Measurements from ENCODE around the gene LAMA5. TPM values are rescaled to one million over a fixed set of nuclear protein-coding genes. Genes with fewer than 3 reads are reported as not detected.

The LAMA5 gene
- polyA plus RNA-seq, 2 of the 4 experiments (the other 2 are of a cell fraction), result 20.4 to 196 TPM

DNA sequence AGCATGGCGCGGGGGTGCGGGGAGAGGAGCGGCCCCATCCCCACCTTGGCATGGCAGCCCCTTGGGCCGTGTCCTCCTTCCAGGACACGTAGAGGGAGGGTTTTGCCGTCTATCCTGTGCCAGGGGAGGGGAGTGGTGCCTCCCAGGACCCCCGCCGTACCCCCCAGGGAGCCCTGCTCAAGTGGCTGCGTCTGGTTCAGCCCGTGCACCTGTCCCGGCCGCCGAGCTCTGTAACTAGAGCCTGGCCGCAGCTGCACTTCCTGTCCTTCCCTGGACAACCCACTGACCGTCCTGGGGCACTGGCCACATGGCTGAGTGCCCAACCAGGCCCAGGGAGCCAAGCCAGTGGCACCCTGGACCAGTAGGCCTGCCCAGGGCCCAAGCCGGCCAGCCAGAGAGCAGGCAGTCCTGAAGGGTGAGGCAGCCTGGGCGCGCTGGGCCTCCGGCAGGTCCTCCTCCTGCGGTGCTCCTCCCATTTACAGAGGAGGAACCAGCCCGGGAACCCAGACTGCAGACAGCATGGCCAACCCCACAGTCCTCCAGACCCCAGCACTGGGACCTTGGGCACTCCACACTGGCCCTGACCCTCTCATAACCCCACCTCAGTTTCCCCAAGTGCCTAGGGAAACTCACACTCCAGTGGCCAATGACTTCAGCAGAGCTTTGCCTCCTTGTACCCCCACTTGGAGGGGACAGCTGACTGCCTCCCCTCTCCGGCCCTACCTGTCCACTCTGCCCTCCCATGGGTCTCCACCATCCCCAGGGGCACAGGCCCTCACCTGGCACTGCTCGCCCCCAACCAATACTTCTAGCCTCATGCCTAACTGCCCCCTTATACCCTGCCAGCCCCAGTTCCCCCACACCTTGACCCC is 8.7 kb downstream of the LAMA5 start (continued):
- TF ChIP-seq PHF8 (IDR thresholded peaks at IDR 0.05; ENCODE audit: borderline replicate concordance, low read depth) (no peak), NPAS2 (CRISPR knock-in tag; IDR thresholded peaks at IDR 0.05; ENCODE audit: borderline replicate concordance) (no peak), HOXB13 (CRISPR knock-in tag; IDR thresholded peaks at IDR 0.05; ENCODE audit: low read depth) (peak; percentile 88), HOXA7 (CRISPR knock-in tag; IDR thresholded peaks at IDR 0.05) (0 out of 2 replicates have a peak, but pooled peaks have one; percentile 23), HOXB5 (CRISPR knock-in tag; IDR thresholded peaks at IDR 0.05) (peak; percentile 36; the same call in 1 of the 2 replicates), JUNB (IDR thresholded peaks at IDR 0.05) (no peak), CBX8 (IDR thresholded peaks at IDR 0.05) (no peak), NFE2L2 (conservative IDR thresholded peaks at IDR 0.05; ENCODE audit: low read length) (no peak), CHD2 (IDR thresholded peaks at IDR 0.05; ENCODE audit: low read length, partially characterized antibody) (no peak), FOSB (CRISPR knock-in tag; IDR thresholded peaks at IDR 0.05) (0 out of 2 replicates have a peak, but pooled peaks have one; percentile 43), ZFP36 (IDR thresholded peaks at IDR 0.05; ENCODE audit: borderline replicate concordance, partially characterized antibody) (no peak)
- TF ChIP-seq, protein P1, sequence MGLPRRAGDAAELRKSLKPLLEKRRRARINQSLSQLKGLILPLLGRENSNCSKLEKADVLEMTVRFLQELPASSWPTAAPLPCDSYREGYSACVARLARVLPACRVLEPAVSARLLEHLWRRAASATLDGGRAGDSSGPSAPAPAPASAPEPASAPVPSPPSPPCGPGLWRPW (IDR thresholded peaks at IDR 0.05), result no peak
- TF ChIP-seq, protein P2, sequence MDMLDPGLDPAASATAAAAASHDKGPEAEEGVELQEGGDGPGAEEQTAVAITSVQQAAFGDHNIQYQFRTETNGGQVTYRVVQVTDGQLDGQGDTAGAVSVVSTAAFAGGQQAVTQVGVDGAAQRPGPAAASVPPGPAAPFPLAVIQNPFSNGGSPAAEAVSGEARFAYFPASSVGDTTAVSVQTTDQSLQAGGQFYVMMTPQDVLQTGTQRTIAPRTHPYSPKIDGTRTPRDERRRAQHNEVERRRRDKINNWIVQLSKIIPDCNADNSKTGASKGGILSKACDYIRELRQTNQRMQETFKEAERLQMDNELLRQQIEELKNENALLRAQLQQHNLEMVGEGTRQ (IDR thresholded peaks at IDR 0.05), result no peak

DNA sequence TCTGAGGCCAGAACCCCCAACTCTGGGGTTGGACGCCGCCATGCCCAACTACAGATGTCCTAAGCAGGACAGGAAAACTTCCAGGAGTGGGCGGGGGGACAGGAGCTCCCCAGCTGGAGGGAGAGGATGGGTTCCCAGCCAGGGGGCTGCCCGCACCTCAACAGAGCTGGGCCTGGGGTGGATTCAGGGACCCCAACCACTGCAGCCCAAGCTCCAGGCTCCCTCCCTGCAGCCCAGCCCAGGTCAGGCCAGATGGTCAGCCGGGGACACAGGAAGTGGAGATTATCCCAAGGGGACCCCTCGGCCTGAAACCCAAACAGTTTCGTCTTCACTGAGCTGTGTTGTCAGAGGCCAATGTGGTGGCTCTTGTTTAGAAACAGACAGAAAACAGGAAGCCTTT is 9.4 kb downstream of the LAMA5 start:
- TF ChIP-seq CHD2 (IDR thresholded peaks at IDR 0.05; ENCODE audit: low read length, partially characterized antibody) (no peak), MAZ (IDR thresholded peaks at IDR 0.05; ENCODE audit: borderline replicate concordance, low read depth, low read length) (no peak), HOXB13 (CRISPR knock-in tag; IDR thresholded peaks at IDR 0.05; ENCODE audit: low read depth) (no peak), EHMT2 (IDR thresholded peaks at IDR 0.05; ENCODE audit: low read depth) (no peak), SREBF2 (IDR thresholded peaks at IDR 0.05) (no peak), TP53 (CRISPR knock-in tag; IDR thresholded peaks at IDR 0.05) (no peak), RCOR1 (IDR thresholded peaks at IDR 0.05; ENCODE audit: low read depth, low read length) (no peak), RAD21 (conservative IDR thresholded peaks at IDR 0.05 in 1 of 2, IDR thresholded peaks at IDR 0.05 in 1 of 2) (no peak), ZSCAN20 (CRISPR knock-in tag; IDR thresholded peaks at IDR 0.05) (no peak), FOXS1 (CRISPR knock-in tag; IDR thresholded peaks at IDR 0.05) (no peak), FOSL2 (IDR thresholded peaks at IDR 0.05) (no peak), FOSL2 (CRISPR knock-in tag; IDR thresholded peaks at IDR 0.05) (no peak), POLR2AphosphoS2 (conservative IDR thresholded peaks at IDR 0.05; ENCODE audit: low read length) (no peak), MAFK (IDR thresholded peaks at IDR 0.05; ENCODE audit: partially characterized antibody) (no peak), SMC3 (IDR thresholded peaks at IDR 0.05) (no peak)
- TF ChIP-seq, protein P3, sequence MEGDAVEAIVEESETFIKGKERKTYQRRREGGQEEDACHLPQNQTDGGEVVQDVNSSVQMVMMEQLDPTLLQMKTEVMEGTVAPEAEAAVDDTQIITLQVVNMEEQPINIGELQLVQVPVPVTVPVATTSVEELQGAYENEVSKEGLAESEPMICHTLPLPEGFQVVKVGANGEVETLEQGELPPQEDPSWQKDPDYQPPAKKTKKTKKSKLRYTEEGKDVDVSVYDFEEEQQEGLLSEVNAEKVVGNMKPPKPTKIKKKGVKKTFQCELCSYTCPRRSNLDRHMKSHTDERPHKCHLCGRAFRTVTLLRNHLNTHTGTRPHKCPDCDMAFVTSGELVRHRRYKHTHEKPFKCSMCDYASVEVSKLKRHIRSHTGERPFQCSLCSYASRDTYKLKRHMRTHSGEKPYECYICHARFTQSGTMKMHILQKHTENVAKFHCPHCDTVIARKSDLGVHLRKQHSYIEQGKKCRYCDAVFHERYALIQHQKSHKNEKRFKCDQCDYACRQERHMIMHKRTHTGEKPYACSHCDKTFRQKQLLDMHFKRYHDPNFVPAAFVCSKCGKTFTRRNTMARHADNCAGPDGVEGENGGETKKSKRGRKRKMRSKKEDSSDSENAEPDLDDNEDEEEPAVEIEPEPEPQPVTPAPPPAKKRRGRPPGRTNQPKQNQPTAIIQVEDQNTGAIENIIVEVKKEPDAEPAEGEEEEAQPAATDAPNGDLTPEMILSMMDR (IDR thresholded peaks at IDR 0.05), result no peak
- TF ChIP-seq, protein P4, sequence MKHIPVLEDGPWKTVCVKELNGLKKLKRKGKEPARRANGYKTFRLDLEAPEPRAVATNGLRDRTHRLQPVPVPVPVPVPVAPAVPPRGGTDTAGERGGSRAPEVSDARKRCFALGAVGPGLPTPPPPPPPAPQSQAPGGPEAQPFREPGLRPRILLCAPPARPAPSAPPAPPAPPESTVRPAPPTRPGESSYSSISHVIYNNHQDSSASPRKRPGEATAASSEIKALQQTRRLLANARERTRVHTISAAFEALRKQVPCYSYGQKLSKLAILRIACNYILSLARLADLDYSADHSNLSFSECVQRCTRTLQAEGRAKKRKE (CRISPR knock-in tag; IDR thresholded peaks at IDR 0.05; ENCODE audit: low read depth), result no peak
- TF ChIP-seq, protein P5, sequence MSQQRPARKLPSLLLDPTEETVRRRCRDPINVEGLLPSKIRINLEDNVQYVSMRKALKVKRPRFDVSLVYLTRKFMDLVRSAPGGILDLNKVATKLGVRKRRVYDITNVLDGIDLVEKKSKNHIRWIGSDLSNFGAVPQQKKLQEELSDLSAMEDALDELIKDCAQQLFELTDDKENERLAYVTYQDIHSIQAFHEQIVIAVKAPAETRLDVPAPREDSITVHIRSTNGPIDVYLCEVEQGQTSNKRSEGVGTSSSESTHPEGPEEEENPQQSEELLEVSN (IDR thresholded peaks at IDR 0.05; ENCODE audit: borderline replicate concordance, low read depth), result no peak
- TF ChIP-seq, protein P6, sequence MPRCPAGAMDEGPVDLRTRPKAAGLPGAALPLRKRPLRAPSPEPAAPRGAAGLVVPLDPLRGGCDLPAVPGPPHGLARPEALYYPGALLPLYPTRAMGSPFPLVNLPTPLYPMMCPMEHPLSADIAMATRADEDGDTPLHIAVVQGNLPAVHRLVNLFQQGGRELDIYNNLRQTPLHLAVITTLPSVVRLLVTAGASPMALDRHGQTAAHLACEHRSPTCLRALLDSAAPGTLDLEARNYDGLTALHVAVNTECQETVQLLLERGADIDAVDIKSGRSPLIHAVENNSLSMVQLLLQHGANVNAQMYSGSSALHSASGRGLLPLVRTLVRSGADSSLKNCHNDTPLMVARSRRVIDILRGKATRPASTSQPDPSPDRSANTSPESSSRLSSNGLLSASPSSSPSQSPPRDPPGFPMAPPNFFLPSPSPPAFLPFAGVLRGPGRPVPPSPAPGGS (IDR thresholded peaks at IDR 0.05), result no peak
- TF ChIP-seq, protein P2 (IDR thresholded peaks at IDR 0.05), result no peak
- no peak for ATAC-seq
- peak overlapping the region; percentile 41; the same call in 2 of the 3 replicates for H3K4me3 ChIP-seq
- no peak for FAIRE-seq
- peak overlapping the region; percentile 97 to 99 for H3K27ac ChIP-seq
- no peaks in the 10 kb centered on the region for H3K9me3 ChIP-seq
- ChIA-PET CTCF (interaction anchor here (0.7 to 5.5 kb wide), 6 partner anchors 10 to 50 kb away, joined by 3 to 94 read pairs (median 12); partner anchors contain the start of gene LAMA5), POLR2A (interaction anchor here (1.4 to 4.9 kb wide), 3 partner anchors 10 to 54 kb away, joined by 3 to 61 read pairs (median 4); partner anchors contain the start of gene LAMA5)
- 38% methylated on average over 6 of the region's 7 CpGs for WGBS (ENCODE audit: missing lambda C conversion rate)
- peaks cover 98% of the 10 kb centered on the region for H3K4me1 ChIP-seq
- no peak for DNase-seq (ENCODE audit: low read depth in 1 of 2, low spot score in 1 of 2)
- peak overlapping the region; percentile 91 for H3K4me2 ChIP-seq

Measured in A549 (cell line).